Amniotic epithelial cell (primary cell): ENCODE results near the gene HIVEP1.
A peak's percentile ranks its signal among the peaks of the same experiment; 100 is the strongest.

Experiments
- DNase-seq: peaks from one replicate; pipeline ENCODE4 v3.0.0-alpha.2; 2010; ENCODE audit warnings: low read depth

Gene HIVEP1

DNA sequence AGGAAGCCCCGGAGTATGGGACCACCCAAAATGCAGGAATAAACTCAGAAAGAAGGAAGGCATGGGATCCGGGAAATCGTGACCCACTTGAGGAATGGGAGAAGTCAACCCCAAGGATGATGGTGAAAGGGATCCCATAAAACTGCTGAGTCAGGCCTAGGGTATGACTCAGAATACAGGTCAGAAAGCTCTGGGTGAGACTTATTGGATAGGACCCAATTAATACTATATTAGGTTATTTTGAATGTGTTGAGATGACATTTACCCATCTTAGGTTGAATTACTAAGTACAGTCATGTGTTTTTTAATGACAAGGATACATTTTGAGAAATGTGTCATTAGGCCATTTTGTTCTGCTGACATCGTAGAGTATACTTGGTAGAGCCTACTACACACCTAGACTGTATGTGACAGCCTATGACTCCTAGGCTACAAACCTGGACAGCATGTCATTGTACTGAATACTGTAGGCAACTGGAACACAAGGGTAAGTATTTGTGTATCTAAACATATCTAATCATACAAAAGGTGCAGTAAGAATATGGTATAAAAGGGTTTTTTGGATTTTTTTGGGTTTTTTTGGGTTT is 17.1 kb upstream of the HIVEP1 start:
- no peak for DNase-seq

GRCh38 chr6:11996751-11997150 is 15.4 kb upstream of the HIVEP1 start:
- no peak for DNase-seq

DNA sequence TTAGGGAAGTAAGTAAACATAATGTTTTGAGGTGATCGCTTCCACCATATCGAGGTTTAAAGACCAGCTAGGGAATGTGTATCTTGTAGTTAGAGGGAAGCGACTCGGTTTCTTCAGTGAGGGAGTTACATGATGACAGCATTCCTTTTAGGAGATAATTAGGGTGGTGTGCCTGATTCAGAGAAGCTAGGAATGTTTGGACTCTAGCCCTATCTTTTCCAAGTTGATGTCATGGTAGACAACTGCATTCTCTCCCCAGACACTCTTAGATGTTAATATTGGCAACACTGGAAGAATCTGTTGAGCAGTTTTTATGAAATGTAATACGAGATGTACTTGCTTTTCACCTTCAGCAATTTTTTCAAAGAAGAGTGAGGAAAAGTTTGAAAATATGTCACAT is 12.9 kb upstream of the HIVEP1 start:
- no peak for DNase-seq

DNA sequence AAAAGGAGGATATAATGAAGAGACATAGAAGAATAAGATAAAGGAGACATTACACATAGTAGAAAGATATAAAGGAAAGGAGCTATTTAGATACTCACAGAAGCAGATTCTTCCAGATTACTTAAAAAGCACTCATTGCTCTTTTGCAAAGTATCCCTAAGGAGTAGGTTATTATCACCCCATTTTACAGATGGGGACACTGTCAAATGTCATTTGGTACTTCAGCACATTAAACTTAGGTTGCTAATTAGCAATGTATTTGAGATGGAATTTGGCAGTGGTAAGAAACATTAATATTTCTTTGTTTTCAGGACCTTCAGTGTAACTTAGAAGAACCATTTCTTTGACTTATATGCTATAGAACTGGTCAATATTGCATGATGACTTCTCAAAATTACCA is 11.9 kb upstream of the HIVEP1 start:
- DNase-seq, result no peak

DNA sequence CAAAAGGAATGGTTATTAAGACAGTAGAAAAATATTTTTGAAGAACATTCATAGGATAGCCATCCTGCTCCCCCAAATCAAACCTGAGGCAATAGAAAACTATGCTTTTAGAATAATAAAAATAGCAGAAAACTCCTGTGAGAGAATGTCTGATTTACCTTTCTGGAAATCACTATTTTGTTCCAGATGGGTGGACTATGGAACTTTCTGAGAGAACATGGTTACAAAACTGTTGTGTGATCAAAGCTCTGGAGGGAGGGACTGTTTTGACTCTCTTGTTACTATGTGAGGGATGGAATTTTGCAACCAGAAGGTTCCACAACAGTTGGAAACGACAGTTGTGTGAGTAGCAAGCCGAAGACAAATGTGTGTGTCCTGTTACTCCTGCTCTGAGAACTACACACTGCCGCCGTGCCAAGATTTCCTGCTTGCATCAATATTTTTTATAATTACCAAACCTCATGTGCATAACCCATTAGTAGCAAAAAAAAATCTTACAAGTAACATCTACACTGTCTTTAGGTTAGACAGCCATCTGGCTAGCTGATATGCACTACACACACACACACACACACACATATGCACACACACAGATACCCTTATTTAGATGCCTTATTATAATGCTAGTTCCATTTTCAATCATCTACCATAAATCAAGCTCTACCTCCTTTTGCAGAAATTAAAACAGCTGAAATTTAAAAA is 11.0 kb upstream of the HIVEP1 start:
- DNase-seq, result no peak

GRCh38 chr6:12001706-12002435 is 10.2 kb upstream of the HIVEP1 start:
- no peak for DNase-seq

DNA sequence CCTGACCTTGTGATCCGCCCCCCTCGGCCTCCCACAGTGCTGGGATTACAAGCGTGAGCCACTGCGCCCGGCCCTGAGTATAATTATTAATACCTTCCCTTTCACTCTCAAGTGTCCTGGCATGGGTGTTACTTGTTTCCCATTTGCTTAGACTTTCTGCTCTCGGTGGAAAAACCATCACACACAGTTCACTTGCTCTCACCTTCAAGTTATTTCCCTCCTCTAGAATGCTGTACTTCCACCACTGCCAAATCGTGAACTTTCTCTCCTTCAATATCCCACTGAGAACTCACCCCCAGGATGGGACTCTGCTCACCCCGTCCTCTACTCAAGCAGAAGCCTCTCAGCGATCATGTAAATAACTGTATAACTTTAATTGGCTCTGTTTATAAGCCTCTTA is 4.6 kb upstream of the HIVEP1 start:
- no peak for DNase-seq

DNA sequence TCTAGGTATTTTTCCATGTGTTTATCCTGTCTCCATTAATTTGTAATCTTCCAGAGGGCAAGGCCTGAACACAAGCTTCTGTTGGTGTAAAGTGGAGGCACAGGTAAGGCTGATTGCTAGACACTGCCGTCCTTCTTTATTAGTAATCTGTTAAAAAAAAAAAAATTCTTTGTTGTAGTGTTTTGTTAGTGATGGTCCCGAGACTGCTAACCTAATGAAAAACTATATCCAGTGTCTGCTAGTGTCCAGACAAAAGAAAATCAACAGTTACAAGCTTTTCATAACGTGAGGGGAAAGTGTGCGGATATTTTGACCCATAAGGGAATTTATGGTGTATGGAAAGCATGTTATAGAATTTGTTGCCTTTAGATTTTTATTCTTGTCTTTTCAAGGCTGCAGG is 4.2 kb upstream of the HIVEP1 start:
- DNase-seq, result no peak

DNA sequence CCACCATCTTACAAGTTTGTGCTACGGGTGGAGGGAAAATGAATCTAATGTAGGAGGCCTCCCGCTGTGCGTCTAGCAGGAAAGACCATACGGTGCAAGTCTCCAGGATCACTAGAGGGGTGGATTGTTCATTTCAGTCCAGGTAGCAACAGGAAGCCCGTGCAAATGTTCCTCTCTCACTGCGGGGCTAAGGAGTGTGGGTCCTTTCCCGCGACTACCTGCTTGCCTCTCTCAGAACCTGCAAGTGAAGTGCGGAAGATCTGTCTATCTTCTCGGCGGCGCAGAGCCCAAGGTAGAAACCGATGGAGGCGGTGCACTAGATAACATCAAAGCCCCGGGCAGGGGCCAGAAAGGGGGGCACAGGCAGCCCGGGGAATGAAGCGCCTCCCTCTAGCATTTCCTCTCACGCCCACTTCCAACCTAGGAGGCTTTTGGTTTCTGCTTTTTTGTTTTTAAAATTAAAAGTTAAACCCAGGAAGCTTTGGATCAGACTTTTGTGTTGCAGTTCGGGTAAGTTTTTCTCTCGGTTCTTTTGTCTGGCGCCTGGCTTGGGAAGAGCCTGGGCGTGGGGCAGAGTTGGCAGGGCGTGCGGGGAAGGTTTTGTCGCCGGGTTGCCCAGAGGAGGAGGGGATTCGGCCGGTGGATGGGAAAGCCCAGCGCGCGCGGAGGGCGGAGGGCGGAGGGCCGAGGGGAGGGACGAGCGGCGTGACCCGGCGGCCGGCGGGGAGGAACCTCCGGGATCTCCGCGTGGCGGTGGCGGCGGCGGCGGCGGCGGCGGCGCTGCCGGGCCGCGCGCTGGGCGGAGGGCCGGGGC is 3.5 kb upstream of the HIVEP1 start:
- peak; percentile 42 for DNase-seq

- DNase-seq, result no peak
These were observed 2.9 kb upstream of the HIVEP1 start for GRCh38 chr6:12009180-12009685.

DNA sequence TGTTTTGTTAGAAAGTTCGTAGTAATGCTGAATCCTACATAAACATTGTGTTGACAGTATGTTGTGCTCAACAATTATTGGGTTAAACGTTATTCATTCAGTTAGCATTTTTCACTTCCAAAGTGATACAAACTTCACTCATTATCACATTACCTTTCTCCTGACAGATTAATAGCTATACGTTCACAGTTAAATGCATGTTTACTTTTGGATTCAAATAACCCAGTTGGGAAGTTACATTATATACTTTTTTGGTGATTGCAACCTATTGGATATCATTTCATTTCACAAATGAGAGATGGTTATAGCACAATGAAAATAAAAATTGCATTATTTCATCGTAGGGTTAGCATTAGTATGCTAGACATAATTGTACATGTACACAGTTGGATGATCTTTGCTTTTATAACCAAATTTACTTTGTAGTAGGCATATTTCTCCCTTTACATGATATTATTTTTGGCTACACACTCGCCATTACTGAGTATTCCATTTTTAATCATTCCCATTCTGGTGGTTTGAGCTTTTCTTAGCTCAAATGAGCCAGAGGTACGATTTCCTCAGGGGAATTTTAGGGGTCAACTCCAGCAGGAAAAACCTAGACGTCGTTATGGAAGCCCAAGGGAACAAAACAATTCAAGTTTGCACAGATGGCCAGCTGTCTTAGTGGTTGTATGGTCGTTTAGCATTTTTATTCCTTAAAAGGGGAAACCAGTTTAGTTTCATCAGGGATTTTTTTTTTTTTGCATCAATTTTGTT is 2.1 kb upstream of the HIVEP1 start:
- no peak for DNase-seq

GRCh38 chr6:12010635-12011275 is 1.4 kb upstream of the HIVEP1 start:
- no peak for DNase-seq

GRCh38 chr6:12011276-12012037 is 655 bp upstream of the HIVEP1 start:
- DNase-seq, result peak; percentile 95

DNA sequence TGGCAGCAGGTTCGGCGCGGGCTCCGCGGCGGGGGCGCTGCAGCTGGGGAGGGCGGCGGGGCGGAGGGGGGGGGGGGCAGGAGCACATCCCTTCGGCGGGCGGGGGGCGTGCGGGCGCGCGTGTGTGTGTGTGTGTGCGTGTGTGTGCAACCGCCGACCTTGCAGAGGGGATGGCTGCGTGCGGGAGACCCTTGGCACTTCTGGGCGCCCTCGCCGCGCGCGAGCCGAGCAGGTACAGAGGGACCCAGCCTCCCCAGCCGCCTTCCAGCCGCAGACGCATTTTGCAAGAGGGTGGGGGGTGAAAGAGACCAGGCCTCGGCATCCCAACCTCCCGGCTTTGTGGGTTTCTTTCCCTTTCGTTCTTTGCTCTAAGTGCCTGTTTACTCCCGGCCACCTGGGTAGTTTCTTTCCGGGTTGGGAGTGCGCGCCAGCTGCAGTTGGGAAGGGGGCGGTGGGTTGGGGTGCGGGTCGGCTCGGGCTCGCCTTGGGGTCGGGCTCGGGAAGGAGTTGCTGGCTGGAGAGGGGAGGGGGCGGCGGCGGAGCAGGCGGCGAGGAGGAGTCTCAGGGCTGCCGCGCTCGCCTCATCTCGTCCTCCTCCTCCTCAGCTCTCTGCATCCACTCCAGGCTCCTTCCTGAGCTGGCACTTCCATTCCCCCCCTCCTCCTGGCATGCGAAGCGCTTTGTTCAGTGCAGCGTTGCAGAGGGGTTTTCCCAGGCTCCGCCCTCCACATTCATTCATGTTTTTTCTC is 620 bp downstream of the HIVEP1 start:
- DNase-seq, result peak; percentile 88

- no peak for DNase-seq
These were observed 1.2 kb downstream of the HIVEP1 start for GRCh38 chr6:12013307-12013719.

- peak; percentile 90 for DNase-seq
These were observed 2.1 kb downstream of the HIVEP1 start for GRCh38 chr6:12014027-12014872.

DNA sequence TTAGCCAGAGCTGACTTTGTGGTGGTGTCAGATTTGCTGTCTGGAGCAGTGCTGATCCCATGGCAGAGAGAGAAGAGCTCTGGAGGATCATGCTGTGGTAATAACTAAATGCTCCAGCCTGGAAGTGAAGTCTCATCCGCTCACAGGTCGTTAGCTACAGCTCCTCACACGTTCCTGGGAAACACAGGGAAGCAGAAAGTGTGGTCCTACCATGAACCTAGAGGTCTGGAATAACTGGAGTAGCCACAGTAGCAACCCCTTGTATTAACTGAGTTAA is 2.7 kb downstream of the HIVEP1 start:
- DNase-seq, result no peak

- no peak for DNase-seq
These were observed 5.2 kb downstream of the HIVEP1 start for GRCh38 chr6:12017263-12017662.

DNA sequence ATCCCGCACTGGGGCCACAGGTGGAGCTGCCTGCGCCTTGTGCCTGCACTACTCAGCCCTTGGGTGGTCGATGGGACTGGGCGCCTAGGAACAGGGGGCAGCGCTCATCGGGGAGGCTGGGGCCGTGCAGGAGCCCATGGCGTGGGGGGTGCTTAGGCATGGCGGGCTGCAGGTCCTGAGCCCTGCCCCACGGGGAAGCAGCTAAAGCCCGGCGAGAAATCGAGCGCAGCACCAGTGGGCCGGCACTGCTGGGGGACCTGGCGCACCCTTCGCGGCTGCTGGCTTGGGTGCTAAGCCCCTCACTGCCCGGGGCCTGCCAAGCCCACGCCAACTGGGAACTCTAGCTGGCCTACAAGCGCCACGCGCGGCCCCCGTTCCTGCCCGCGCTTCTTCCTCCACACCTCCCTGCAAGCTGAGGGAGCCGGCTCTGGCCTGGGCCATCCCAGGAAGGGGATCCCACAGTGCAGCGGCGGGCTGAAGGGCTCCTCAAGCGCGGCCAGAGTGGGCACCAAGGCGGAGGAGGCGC is 5.8 kb downstream of the HIVEP1 start:
- DNase-seq, result no peak
